ENCODE measurements around the gene ATXN2L.
A peak's percentile ranks its signal among the peaks of the same experiment; 100 is the strongest.

ATXN2L gene

GRCh38 chr16:28837672-28838557 lies 15.1 kb downstream of the ATXN2L start:
- no peaks in the 10 kb centered on the region for H3K27me3 ChIP-seq (ENCODE audit: control insufficient read depth in 2 of 2, insufficient read depth in 2 of 2, low read length in 2 of 2)
- no peak overlapping the region for H3K27ac ChIP-seq (ENCODE audit: low read depth in 2 of 2, low read length in 2 of 2)
- H3K4me1 ChIP-seq (ENCODE audit: control insufficient read depth in 2 of 2, insufficient read depth in 2 of 2, low read length in 2 of 2), result no peaks in the 10 kb centered on the region
- H3K4me3 ChIP-seq (ENCODE audit: low read length in 2 of 2), result no peak overlapping the region
- H3K9ac ChIP-seq (ENCODE audit: low read depth in 1 of 2, low read length in 2 of 2), result no peak overlapping the region
- H3K9me3 ChIP-seq (ENCODE audit: control insufficient read depth in 2 of 2, low read length in 2 of 2), result no peaks in the 10 kb centered on the region
- H3K36me3 ChIP-seq (ENCODE audit: control insufficient read depth in 2 of 2, insufficient read depth in 2 of 2, low read length in 2 of 2), result peaks cover 51 to 53% of the 10 kb centered on the region in 2 donors

DNA sequence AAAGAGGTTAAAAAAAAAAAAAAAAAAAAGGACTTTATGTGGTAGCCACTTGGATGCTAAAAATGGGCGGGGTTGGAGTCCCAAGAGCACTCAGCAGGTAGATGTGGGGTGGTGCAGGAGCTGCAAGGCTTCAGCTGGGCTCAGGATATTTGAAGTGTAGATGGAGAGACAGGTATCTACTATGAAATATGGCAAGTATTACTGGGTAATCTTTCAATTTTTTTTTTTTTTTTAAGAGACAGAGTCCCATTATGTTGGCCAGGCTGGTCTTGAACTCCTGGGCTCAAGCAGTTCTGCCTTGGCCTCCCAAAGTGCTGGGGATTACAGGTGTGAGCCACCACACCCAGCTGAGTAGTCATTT lies 15.7 kb downstream of the ATXN2L start:
- Histone ChIP-seq H3K36me3 (ENCODE audit: control insufficient read depth in 2 of 2, insufficient read depth in 2 of 2, low read length in 2 of 2) (peaks cover 50 to 53% of the 10 kb centered on the region in 2 donors), H3K27ac (ENCODE audit: low read depth in 2 of 2, low read length in 2 of 2) (no peak overlapping the region), H3K4me3 (ENCODE audit: low read length in 2 of 2) (no peak overlapping the region), H3K9ac (ENCODE audit: low read depth in 1 of 2, low read length in 2 of 2) (no peak overlapping the region), H3K9me3 (ENCODE audit: control insufficient read depth in 2 of 2, low read length in 2 of 2) (no peaks in the 10 kb centered on the region), H3K27me3 (ENCODE audit: control insufficient read depth in 2 of 2, insufficient read depth in 2 of 2, low read length in 2 of 2) (no peaks in the 10 kb centered on the region), H3K4me1 (ENCODE audit: control insufficient read depth in 2 of 2, insufficient read depth in 2 of 2, low read length in 2 of 2) (no peaks in the 10 kb centered on the region)

- Histone ChIP-seq H3K4me3 (ENCODE audit: low read length in 2 of 2) (no peak overlapping the region), H3K9me3 (ENCODE audit: control insufficient read depth in 2 of 2, low read length in 2 of 2) (no peaks in the 10 kb centered on the region), H3K4me1 (ENCODE audit: control insufficient read depth in 2 of 2, insufficient read depth in 2 of 2, low read length in 2 of 2) (no peaks in the 10 kb centered on the region), H3K36me3 (ENCODE audit: control insufficient read depth in 2 of 2, insufficient read depth in 2 of 2, low read length in 2 of 2) (peaks cover 50 to 53% of the 10 kb centered on the region in 2 donors), H3K27ac (ENCODE audit: low read depth in 2 of 2, low read length in 2 of 2) (no peak overlapping the region), H3K9ac (ENCODE audit: low read depth in 1 of 2, low read length in 2 of 2) (no peak overlapping the region), H3K27me3 (ENCODE audit: control insufficient read depth in 2 of 2, insufficient read depth in 2 of 2, low read length in 2 of 2) (no peaks in the 10 kb centered on the region)
These were observed 16.3 kb downstream of the ATXN2L start for GRCh38 chr16:28839004-28839639.

- Histone ChIP-seq H3K4me1 (ENCODE audit: control insufficient read depth in 2 of 2, insufficient read depth in 2 of 2, low read length in 2 of 2) (peaks cover 2 to 3% of the 10 kb centered on the region in 2 donors), H3K4me3 (ENCODE audit: low read length in 2 of 2) (no peak overlapping the region), H3K36me3 (ENCODE audit: control insufficient read depth in 2 of 2, insufficient read depth in 2 of 2, low read length in 2 of 2) (peaks cover 50 to 53% of the 10 kb centered on the region in 2 donors), H3K9ac (ENCODE audit: low read depth in 1 of 2, low read length in 2 of 2) (no peak overlapping the region), H3K27ac (ENCODE audit: low read depth in 2 of 2, low read length in 2 of 2) (no peak overlapping the region), H3K27me3 (ENCODE audit: control insufficient read depth in 2 of 2, insufficient read depth in 2 of 2, low read length in 2 of 2) (no peaks in the 10 kb centered on the region), H3K9me3 (ENCODE audit: control insufficient read depth in 2 of 2, low read length in 2 of 2) (no peaks in the 10 kb centered on the region)
These were observed 17.1 kb downstream of the ATXN2L start for GRCh38 chr16:28839899-28840298.

- Histone ChIP-seq H3K27me3 (ENCODE audit: control insufficient read depth in 2 of 2, insufficient read depth in 2 of 2, low read length in 2 of 2) (no peaks in the 10 kb centered on the region), H3K36me3 (ENCODE audit: control insufficient read depth in 2 of 2, insufficient read depth in 2 of 2, low read length in 2 of 2) (peaks cover 33% of the 10 kb centered on the region in 2 donors)
These were observed 19.9 kb downstream of the ATXN2L start for GRCh38 chr16:28842696-28843095.

GRCh38 chr16:28843766-28844165 lies 21.0 kb downstream of the ATXN2L start:
- Histone ChIP-seq H3K9me3 (ENCODE audit: control insufficient read depth in 2 of 2, low read length in 2 of 2) (no peaks in the 10 kb centered on the region), H3K27ac (ENCODE audit: low read depth in 2 of 2, low read length in 2 of 2) (no peak overlapping the region), H3K27me3 (ENCODE audit: control insufficient read depth in 2 of 2, insufficient read depth in 2 of 2, low read length in 2 of 2) (no peaks in the 10 kb centered on the region), H3K36me3 (ENCODE audit: control insufficient read depth in 2 of 2, insufficient read depth in 2 of 2, low read length in 2 of 2) (peaks cover 32% of the 10 kb centered on the region in 2 donors), H3K4me3 (ENCODE audit: low read length in 2 of 2) (no peak overlapping the region), H3K9ac (ENCODE audit: low read depth in 1 of 2, low read length in 2 of 2) (no peak overlapping the region), H3K4me1 (ENCODE audit: control insufficient read depth in 2 of 2, insufficient read depth in 2 of 2, low read length in 2 of 2) (peaks cover 19 to 21% of the 10 kb centered on the region in 2 donors)

More at GRCh38 chr16:28842696-28843095, 19.9 kb downstream of the ATXN2L start:
- Histone ChIP-seq H3K4me3 (ENCODE audit: low read length in 2 of 2) (no peak overlapping the region), H3K27ac (ENCODE audit: low read depth in 2 of 2, low read length in 2 of 2) (no peak overlapping the region), H3K9ac (ENCODE audit: low read depth in 1 of 2, low read length in 2 of 2) (no peak overlapping the region), H3K4me1 (ENCODE audit: control insufficient read depth in 2 of 2, insufficient read depth in 2 of 2, low read length in 2 of 2) (peaks cover 19 to 21% of the 10 kb centered on the region in 2 donors), H3K9me3 (ENCODE audit: control insufficient read depth in 2 of 2, low read length in 2 of 2) (no peaks in the 10 kb centered on the region)

DNA sequence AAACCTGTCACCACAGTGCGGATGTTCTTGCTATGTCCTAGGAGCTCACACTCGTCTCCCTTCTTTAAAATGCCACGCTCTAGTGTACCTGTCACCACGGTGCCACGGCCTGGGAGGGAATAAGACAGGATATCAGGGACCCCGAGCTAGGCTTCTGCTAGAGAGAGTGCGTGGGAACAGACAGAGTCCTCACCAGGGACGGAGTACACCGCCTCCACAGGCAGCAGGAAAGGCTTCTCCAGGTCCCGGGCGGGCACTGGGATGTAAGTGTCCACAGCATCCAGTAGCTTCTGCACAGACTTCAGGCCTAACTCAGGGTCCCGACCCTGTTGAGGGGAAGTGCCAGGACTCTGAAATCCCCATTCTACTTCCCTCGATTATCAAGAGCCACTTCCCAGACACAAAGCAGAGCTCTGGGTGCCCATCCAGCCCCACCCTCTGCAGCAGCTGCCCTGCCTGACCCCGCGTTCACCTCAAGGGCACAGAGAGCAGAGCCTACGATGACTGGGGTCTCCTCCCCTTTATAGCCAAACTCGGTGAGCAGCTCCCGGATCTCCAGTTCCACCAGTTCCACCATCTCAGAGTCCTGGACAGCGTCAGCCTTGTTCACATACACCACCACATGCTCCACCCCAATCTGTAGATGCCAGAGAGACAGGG lies 21.6 kb downstream of the ATXN2L start:
- Histone ChIP-seq H3K27me3 (ENCODE audit: control insufficient read depth in 2 of 2, insufficient read depth in 2 of 2, low read length in 2 of 2) (no peaks in the 10 kb centered on the region), H3K4me1 (ENCODE audit: control insufficient read depth in 2 of 2, insufficient read depth in 2 of 2, low read length in 2 of 2) (peaks cover 19 to 21% of the 10 kb centered on the region in 2 donors), H3K27ac (ENCODE audit: low read depth in 2 of 2, low read length in 2 of 2) (no peak overlapping the region), H3K9me3 (ENCODE audit: control insufficient read depth in 2 of 2, low read length in 2 of 2) (no peaks in the 10 kb centered on the region), H3K4me3 (ENCODE audit: low read length in 2 of 2) (no peak overlapping the region), H3K9ac (ENCODE audit: low read depth in 1 of 2, low read length in 2 of 2) (no peak overlapping the region), H3K36me3 (ENCODE audit: control insufficient read depth in 2 of 2, insufficient read depth in 2 of 2, low read length in 2 of 2) (peaks cover 32% of the 10 kb centered on the region in 2 donors)

- Histone ChIP-seq H3K4me3 (ENCODE audit: low read length in 2 of 2) (peak overlapping the region; percentile 83 to 95), H3K9ac (ENCODE audit: low read depth in 1 of 2, low read length in 2 of 2) (peak overlapping the region; percentile 96 to 97), H3K27ac (ENCODE audit: low read depth in 2 of 2, low read length in 2 of 2) (peak overlapping the region; percentile 73 to 86), H3K27me3 (ENCODE audit: control insufficient read depth in 2 of 2, insufficient read depth in 2 of 2, low read length in 2 of 2) (no peaks in the 10 kb centered on the region), H3K4me1 (ENCODE audit: control insufficient read depth in 2 of 2, insufficient read depth in 2 of 2, low read length in 2 of 2) (peaks cover 19 to 21% of the 10 kb centered on the region in 2 donors), H3K9me3 (ENCODE audit: control insufficient read depth in 2 of 2, low read length in 2 of 2) (no peaks in the 10 kb centered on the region), H3K36me3 (ENCODE audit: control insufficient read depth in 2 of 2, insufficient read depth in 2 of 2, low read length in 2 of 2) (peaks cover 32% of the 10 kb centered on the region in 2 donors)
These were observed 22.5 kb downstream of the ATXN2L start for GRCh38 chr16:28845293-28845692.

- peak overlapping the region; percentile 96 to 97 for H3K9ac ChIP-seq (ENCODE audit: low read depth in 1 of 2, low read length in 2 of 2)
- H3K27ac ChIP-seq (ENCODE audit: low read depth in 2 of 2, low read length in 2 of 2), result peak overlapping the region; percentile 73 to 86
- H3K9me3 ChIP-seq (ENCODE audit: control insufficient read depth in 2 of 2, low read length in 2 of 2), result no peaks in the 10 kb centered on the region
- H3K36me3 ChIP-seq (ENCODE audit: control insufficient read depth in 2 of 2, insufficient read depth in 2 of 2, low read length in 2 of 2), result peaks cover 32% of the 10 kb centered on the region in 2 donors
- peaks cover 19 to 21% of the 10 kb centered on the region in 2 donors for H3K4me1 ChIP-seq (ENCODE audit: control insufficient read depth in 2 of 2, insufficient read depth in 2 of 2, low read length in 2 of 2)
- peak overlapping the region; percentile 83 to 95 for H3K4me3 ChIP-seq (ENCODE audit: low read length in 2 of 2)
- H3K27me3 ChIP-seq (ENCODE audit: control insufficient read depth in 2 of 2, insufficient read depth in 2 of 2, low read length in 2 of 2), result no peaks in the 10 kb centered on the region
These were observed 22.9 kb downstream of the ATXN2L start for GRCh38 chr16:28845761-28846079.

Measured in mucosa of rectum (tissue), 2 donors.